ENCODE measurements around the gene GPR62. TPM values are rescaled to one million over a fixed set of nuclear protein-coding genes. Genes with fewer than 3 reads are reported as not detected.

Gene GPR62
- polyA plus RNA-seq, 4 donors = 0.32 to 0.59 (median 0.53) TPM

DNA sequence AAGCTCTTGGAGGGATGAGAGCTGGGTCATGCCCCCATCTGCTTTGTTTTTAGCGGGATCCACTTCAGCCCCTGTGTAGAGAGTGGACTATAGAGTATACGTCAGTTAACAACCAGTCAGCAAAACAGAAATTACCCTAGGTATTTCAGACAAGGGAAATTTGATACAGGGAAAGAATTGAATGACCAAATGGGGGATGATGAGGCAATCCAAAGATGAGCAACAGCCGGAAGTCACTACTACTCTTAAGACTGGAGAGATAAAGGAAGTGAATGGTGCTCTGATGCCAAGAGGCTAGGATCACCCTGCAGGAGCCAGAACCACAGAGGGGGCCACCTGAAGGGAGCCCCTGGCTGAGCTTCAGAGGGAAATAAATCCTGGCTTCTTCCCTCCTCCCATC lies 1.7 kb upstream of the GPR62 start:
- no peak for DNase-seq (ENCODE audit: low read depth in 4 of 4, low spot score in 3 of 4)

DNA sequence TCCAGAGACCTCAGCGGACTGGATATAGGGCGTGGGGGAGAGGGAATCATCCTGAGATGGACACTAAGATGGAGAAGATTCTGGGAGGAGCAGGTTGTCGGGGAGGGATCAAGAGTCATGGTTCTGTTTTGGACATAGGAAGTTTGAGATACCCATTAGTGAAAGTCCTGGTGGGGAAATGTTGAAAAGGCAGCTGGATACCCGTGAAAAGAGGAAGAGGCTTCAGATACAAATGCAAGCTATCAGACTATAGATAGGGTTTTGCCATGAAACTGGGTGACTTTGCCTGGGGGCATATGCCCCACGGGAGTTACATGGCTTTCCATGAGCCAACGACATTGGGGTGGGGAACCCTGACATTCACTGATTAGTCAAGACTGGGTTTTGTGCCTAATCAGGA lies 1.1 kb upstream of the GPR62 start:
- DNase-seq (ENCODE audit: low read depth in 4 of 4, low spot score in 3 of 4) = no peak

DNA sequence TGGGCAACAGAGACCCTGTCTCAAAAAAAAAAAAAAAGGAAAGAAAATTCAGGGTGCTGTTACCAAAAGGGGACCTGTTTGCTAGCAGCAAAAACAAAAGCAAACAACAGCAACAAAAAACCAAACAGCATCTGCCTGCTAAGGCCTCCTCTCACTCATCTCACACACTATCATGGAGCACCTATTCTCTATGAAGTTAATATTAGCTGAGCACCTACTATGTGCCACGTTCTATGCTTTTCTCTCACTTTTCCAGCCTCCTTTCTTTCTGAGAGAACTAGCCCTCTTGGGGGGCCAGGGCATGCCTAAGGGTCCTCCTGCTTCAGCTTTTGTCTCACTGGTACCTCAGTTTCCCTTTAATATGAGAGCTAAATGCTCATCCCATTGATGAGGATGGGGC lies 468 bp upstream of the GPR62 start:
- DNase-seq (ENCODE audit: low read depth in 4 of 4, low spot score in 3 of 4) = no peak

DNA sequence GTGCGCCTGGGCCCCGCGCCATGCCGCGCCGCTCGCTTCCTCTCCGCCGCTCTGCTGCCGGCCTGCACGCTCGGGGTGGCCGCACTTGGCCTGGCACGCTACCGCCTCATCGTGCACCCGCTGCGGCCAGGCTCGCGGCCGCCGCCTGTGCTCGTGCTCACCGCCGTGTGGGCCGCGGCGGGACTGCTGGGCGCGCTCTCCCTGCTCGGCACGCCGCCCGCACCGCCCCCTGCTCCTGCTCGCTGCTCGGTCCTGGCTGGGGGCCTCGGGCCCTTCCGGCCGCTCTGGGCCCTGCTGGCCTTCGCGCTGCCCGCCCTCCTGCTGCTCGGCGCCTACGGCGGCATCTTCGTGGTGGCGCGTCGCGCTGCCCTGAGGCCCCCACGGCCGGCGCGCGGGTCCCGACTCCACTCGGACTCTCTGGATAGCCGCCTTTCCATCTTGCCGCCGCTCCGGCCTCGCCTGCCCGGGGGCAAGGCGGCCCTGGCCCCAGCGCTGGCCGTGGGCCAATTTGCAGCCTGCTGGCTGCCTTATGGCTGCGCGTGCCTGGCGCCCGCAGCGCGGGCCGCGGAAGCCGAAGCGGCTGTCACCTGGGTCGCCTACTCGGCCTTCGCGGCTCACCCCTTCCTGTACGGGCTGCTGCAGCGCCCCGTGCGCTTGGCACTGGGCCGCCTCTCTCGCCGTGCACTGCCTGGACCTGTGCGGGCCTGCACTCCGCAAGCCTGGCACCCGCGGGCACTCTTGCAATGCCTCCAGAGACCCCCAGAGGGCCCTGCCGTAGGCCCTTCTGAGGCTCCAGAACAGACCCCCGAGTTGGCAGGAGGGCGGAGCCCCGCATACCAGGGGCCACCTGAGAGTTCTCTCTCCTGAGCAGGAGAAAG lies 951 bp downstream of the GPR62 start:
- peak in 1 of 4 donors; percentile 44 for DNase-seq (ENCODE audit: low read depth in 4 of 4, low spot score in 3 of 4)

DNA sequence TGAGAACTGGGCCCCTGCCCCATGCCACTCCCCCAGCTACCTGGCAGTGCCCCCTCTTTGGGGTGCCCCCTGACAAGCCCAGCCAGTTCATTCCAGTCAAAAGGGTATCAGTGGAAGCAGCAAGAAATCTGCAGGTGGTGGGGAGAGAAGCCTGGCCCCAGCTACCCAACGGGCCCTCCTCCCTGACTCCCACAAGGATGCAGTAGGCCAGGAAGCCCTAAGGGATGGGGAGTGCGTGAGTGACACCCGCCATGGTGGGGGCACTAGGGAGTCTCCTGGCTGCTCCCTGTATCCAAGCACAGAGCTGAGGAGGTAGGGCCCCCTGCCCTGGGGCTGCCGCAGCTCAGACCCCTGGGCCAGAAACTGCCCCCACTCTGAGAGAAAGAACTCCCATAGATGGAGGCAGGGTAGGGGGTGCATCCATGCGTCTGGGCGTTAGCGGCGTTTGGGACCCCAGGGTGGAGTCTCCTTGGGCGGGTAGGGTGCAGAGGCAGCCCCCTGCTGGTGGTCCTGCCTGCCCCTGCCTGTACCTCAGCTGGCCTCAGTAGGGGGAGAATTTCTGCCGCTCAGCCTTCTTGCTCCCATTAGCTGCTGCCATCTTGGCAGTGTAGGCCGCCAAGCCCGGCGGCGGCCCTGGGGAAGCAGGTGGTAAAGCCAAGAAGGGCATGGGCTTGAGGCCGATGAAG lies 2.5 kb downstream of the GPR62 start:
- DNase-seq (ENCODE audit: low read depth in 4 of 4, low spot score in 3 of 4) = no peak

DNA sequence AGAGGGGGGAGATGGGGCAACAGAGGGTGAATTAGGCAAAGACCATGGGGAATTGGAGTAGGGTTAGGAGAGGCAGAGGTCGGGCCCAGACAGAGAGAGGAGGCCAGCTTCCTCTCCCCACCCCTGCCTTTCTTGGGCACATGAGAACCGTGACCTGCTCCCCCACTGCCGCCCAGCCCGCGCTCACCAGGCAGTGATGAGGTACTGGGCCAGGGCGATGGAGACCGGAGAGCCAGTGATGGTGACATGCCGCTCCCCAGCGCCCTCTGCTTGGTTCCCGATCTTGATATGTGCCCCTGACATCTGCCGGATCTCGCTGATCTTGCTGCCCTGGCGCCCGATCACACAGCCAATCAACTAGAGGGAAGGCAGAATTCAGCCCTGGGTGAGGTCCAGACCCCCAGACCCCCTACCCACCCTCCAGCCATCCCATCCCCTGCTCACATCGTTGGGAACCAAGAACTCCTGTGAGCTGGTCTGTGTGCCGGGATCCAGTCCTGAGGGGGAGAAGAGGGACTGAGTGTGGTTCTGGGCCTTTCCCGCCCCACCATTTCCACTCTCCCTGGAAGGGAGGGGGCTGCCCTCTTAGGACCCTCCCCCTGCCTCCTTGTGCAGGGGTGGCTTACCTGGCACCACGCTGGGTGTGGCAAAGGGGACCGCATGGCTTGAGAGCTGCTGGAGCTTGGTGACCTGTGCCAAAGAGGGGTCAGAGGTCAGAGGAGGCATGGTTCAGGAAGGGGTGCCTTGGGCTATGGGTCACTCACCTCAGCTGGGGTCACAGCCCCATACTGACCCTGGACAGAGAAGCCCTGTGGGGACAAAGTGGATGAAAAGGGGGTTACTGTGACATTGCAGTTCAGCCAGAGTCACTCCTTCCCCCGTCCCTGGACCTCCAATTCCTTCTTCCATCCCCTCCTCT lies 3.7 kb downstream of the GPR62 start:
- DNase-seq (ENCODE audit: low read depth in 4 of 4, low spot score in 3 of 4) = no peak

DNA sequence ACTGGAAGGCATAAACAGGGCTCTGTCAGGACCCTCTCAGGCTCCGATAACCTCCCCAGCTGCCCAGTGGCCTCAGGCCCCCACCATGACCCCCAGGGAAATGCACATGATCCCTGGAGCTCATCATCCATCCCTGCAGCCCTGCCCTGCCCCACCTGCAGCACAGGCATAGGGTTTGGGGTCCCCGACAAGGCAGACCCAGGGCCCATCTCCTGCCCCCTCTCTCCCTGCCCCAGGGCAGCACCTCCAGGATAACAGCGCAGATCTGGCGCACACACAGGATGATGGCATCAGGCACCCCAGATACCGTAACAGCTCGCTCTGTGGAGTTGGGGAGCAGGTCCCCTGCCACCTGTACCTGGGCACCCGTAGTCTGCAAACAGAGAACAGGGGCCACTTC lies 4.5 kb downstream of the GPR62 start:
- DNase-seq (ENCODE audit: low read depth in 4 of 4, low spot score in 3 of 4) = no peak

DNA sequence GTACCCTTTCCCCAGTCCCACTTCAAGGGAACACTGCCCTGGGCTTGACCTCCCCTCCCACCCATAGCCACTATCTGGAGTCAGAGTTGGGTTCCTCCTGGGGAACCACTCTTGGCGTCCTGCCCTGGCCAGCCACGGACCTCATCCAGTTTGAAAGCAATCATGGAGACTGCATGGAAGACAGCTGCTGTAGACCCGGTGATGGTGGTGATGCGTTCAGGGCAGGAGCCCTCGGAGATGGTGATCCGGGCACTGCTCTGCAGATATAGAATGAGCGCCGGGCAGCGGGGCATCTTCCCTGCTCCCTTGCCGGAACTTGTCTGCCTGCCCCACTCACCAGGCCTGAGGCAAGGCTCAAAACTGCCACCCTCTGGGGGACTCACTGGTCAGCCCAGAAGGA lies 5.2 kb downstream of the GPR62 start:
- DNase-seq (ENCODE audit: low read depth in 4 of 4, low spot score in 3 of 4) = no peak

DNA sequence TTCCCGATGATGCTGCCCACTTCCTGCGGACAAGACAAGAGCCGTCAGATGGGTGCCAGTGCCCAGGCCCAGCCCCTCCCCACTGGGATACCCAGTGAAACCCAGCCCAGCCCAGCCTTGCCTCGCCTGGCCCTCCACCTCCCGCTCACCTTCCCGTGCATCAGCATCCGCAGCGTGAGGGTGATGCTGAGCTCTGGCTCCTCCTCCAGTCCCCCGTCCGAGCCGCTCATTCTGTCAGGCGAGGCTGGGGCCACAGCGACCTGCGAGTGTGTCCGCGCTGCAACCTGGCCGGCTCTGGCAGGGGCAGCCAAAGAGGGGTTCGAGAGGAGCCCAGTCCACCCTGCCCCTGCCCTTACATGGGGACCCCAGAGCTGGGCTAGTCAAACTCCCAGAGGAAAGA lies 5.8 kb downstream of the GPR62 start:
- DNase-seq (ENCODE audit: low read depth in 4 of 4, low spot score in 3 of 4) = no peak

DNA sequence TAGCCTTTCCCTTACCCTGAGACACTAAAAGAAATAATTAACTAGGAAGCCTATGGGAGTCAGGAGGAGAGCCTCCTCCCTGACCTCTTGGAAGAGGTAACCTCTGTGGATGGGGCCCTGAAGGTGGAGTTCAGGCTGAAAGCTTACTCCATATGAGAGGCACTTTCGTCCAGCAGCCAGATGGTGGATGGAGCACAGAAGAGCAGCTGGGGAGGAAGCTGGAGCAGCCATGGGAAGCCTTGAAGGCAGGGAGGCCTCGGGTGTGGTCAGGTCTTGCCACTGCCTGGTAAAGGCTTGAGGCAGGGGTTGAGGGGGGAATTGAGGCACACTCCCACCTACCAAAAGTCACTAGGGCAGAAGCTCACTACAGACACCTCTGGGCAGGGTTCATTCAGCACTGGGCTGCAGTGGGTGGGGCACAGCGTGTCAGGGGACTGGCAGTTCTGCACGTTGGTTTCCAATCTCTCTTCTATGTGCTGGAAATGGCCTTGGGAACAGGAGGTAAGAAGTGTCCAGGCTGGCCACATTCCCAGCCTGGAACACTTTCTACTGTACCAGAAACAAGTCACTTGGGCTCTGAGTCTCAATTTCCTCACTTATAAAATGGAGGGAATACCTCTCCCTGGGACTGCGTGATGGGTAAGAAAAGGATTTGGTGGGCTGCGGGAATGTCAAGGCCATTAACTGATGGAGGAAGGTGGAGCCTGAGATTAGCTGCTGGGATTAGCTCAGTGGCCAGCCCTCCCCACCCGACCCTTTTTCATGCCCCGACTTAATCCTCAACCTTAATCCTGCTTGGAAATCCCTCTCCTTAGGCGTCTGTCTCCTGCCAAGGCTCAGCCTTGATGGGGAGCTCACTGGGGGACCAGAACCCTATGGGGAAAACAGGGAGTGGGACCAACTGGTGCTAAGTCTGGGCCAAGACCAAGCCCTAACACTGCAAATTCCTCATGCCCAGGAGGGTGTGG lies 6.7 kb downstream of the GPR62 start:
- DNase-seq (ENCODE audit: low read depth in 4 of 4, low spot score in 3 of 4) = no peak

DNA sequence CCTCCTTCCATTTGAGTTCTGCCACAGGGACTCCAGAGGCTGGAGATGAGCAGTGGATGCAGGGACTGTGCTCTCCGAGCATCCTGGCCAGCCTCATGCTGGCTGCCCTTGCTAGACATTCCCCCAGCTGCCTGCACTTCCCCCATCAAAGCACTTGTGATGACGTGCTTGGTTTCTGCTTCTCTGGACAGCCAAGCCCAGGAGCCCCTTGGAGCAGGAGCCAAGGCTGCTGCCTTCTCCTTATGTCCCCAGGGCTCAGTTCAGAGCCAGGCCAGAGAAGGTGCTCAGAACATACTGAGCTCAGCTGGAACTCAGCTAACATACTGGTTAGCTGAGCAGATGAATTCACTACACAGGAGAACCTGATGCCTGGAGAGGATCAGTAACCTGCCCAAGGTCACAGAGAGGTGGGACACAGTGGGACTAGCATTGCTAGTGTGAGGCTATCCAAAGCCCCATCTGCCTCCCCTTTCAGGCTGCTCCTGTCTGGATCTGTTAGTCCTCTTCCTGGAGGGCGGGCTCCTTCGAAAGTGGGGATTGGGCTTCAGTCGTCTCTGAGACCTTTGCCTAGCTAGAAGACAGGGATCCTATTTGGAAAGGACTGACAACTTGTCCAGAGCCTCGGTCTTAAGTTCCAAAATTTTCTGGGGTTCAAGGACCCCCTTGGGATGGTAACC lies 7.8 kb downstream of the GPR62 start:
- no peak for DNase-seq (ENCODE audit: low read depth in 4 of 4, low spot score in 3 of 4)

DNA sequence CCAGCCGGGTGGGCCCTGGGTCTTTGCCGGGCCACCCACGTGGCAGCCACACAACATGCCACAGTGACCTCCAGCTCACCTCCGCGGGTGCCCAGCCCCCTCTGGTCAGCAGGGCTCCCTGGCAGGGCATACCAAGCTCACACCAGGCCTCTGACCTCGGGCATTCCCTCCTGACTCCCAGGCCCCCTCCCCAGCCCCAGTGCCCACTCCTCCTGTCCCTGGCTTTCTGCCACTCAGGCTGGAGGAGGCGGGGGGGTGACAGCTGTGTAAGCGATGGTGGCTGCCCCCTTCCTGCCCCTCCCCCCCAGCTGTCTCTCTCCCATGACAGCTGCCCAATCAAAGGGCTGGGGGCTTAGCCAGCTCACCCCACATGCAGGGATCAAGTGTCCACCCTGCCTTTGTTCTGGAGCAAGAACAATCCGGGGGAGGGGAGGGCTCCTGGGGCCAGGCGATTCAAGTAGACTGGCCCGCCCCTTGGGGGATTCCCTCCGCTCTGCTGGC lies 8.8 kb downstream of the GPR62 start:
- DNase-seq (ENCODE audit: low read depth in 4 of 4, low spot score in 3 of 4) = peak in 1 of 4 donors; percentile 70

DNA sequence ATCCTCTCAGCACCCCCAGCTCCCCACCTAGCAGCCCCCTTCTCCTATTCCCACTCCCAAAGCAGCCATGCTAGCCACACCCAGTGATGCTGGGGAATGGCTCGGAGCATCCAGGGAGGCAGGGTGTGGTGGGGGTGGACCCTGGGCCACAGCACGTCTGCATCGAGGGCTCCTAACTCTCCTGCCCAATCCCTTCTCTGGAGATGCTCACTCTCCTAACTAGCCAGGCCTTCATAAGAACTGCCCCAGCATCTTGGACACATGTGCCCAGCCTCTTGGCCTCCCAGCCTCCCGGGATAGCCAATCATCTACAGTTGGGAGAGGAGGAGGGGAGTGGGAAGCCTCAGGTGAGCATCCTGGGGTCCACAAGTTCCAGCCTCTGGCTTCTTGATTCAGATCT lies 9.3 kb downstream of the GPR62 start:
- no peak for DNase-seq (ENCODE audit: low read depth in 4 of 4, low spot score in 3 of 4)

DNA sequence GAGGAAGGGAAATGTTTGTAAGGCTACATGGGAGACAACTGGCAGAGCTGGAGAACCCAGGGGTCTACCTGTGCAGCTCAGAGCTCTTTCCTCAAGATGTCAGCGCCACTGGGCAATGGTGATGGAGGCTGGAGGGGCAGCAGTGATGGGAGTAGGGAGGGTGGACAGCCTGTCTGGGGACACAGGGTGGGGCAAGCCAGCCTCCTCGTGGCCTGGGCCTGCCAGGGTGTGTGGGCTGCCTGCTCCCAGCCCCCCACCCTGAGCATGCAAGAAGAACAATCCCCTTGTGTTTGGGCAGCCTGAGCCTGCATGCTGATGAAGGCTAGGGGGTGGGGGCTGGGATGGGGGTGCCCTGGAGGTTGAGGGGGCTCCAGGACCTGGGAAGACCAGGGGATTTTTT lies 10.8 kb downstream of the GPR62 start:
- DNase-seq (ENCODE audit: low read depth in 4 of 4, low spot score in 3 of 4) = no peak

DNA sequence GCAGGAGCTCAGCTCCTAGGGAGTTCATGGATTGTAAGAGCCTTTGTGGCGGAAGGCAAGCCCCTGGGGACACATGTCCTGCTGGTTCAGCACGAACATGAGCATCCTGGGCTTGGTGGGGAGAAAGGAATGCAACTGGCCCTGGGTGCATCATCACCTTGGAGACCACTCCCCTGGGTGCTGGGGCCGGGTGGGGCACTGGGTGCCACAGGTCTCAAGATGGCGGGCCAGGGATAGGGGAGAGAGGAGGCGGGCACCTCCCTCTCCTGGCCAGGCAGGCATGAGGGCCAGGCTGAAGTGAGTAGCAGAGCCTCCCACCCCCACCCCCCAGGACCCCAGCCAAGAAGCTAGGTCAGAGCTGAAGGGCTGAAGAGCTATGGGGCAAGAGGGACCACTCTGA lies 11.3 kb downstream of the GPR62 start:
- DNase-seq (ENCODE audit: low read depth in 4 of 4, low spot score in 3 of 4) = no peak

DNA sequence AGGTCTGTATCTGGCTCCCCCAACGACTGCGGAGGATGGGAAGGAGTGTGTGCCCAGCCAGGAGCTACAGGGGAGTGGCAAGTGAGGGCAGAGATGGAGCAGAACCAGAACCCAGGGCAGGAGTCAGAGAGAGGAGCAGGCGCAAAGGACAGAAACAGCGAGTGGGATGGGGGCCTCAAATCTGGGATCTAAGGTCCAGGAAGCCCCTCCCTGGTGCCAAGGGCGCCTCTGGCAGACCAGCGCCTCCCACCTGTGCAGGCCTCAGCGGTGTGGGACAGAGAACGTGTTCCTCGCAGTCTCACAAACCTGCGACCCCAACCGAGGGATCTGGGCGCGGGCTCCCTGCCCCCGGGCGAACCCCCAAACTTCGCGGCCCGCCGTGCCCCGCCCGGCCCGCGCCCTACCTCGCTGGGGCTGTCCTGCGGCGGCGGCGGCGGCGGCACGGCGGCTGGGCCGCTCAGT lies 11.8 kb downstream of the GPR62 start:
- no peak for DNase-seq (ENCODE audit: low read depth in 4 of 4, low spot score in 3 of 4)

DNA sequence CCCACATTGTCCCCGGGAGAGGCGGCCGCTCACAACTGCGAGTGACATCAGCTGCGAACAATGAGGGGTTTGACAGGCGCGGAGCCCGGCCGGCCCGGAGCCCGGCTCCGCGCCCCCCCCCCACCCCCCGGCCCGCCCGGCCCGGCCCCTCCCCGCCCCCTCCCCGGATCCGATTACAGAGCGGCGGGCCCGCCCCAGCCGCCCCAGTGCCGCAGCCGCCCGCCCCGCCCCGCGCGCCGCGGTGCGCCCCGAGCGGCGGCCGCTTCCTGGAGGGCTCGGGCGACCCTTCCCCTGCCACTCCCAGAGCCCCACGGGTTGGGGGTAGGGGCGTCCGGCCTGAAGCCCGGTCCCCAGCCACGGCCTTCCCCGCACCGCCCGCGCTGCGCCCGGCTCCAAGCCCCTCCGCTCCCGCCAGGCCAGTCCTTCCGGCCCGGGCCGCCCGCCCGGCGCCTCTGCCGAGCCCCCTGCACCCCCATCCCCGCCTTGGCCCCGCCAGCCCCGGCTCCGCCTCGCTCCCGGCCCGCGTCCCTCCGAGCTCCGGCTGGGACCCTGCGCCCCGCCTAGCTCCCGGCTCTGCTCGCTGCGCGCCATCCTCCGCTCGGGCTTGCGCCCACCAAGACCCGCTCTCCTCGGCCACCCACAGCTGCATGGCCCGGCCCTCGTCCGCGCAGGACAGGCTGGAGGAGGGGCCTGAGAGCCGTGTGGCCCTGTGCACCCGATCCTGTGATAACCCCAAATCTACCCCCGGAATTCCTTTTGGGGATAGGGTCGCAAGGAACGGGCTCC lies 12.4 kb downstream of the GPR62 start, which contains the start of gene PCBP4:
TSS of gene PCBP4 (minus strand) at position 71 of the 786 bp plus-strand sequence. CDS start 6,214 bp downstream, outside the sequence.
- no peak for DNase-seq (ENCODE audit: low read depth in 4 of 4, low spot score in 3 of 4)

DNA sequence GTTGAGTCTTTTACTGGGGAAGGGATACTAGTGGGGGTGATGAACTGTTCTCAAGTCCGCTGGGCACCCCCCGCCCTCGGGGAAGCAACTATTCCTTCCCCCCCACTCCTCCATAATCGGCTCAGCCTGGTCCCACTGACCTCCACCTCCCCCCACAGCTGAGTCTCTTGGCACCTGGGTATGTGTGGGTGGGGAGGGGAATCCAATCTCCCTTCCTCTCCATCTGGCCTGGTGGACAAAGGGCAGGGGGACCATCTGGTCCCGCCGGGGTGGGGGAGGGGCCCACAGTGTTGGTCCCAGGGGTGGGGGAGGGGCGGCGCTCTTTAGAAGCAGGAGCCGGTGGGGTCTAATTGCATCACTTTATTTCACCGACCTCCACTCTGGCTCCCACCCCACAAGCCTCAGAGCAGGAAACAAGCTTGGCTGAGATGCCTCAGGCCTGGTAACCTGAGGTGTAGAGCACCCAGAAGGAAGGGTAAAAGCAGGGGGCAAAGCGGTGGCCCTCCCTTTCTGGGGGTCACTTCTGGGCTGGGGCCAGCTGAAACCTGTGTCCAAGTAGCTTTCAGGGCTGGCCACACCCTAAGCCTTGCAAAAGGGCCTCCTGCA lies 13.1 kb downstream of the GPR62 start:
- DNase-seq (ENCODE audit: low read depth in 4 of 4, low spot score in 3 of 4) = no peak
